GM12892 (cell line): ENCODE measurements around the gene ECE1.

ENCODE experiments used
- DNase-seq: peaks from one replicate; pipeline ENCODE4 v3.0.0; 2011; ENCODE audit not compliant: insufficient read length
- FAIRE-seq: peaks from 2 replicates; lab custom pipeline; 2011; peaks lifted over from hg19 to GRCh38; lab: Jason Lieb, UNC
- POLR2A ChIP-seq: IDR thresholded peaks from 2 replicates; pipeline ENCODE4 v1.6.1; 2011; ENCODE audit warnings: low read depth, low read length, control low read depth
- POLR2AphosphoS5 ChIP-seq: IDR thresholded peaks from 2 replicates; pipeline ENCODE4 v1.6.1; 2011; ENCODE audit warnings: low read depth, low read length, control low read depth
- TAF1 ChIP-seq: IDR thresholded peaks from 2 replicates; pipeline ENCODE4 v1.6.1; 2011; ENCODE audit warnings: low read depth, mild to moderate bottlenecking, control low read depth, low read length, borderline replicate concordance

Gene ECE1

DNA sequence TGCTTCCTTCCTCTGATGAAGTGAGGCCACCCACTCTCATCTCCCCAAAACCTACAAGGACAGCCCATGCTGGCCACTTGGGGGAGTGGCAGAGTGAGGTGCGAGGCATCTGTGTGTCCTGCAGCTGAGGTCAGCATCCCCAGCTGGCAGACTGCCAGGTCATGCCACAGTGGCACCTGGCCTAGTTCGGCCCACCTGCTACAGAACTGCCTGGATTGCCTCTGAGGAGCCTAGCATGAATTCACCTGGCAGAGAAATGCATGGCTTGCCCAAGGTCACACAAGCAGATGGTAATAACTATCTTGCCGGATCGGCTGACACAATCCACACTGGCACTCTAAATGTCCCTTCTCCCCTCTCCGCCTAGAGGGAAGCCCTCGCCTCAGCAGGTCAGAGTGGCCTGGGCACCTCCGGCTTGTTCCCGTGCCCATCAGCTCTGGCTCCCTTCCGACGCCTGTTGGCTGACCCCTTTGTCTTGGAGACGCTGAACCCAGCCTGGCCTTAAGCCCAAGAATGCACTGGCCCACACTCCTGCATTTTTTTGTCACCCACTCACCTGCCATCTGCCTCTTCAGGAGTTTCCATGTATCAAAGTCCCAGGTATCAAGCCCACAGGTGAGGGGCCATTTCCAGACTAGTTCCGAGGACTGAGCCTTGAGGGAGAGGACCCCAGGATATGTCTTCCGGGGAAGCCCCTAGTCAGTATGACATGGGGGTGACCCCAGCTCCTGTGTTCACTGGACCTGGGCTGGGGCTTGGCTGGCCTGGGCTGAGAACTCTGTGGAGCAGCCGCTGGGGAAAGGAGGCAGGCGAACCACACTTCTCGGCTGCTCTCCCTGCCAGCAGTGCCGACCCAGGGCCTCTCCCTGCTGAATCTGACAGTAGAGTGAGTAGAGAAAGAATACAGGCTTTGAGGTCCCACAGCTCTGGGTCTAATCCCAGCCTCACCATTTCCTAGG is 21.7 kb downstream of the ECE1 start:
- DNase-seq (no peak), FAIRE-seq (no peak)
- TF ChIP-seq TAF1 (no peak), POLR2A (no peak), POLR2AphosphoS5 (no peak)

DNA sequence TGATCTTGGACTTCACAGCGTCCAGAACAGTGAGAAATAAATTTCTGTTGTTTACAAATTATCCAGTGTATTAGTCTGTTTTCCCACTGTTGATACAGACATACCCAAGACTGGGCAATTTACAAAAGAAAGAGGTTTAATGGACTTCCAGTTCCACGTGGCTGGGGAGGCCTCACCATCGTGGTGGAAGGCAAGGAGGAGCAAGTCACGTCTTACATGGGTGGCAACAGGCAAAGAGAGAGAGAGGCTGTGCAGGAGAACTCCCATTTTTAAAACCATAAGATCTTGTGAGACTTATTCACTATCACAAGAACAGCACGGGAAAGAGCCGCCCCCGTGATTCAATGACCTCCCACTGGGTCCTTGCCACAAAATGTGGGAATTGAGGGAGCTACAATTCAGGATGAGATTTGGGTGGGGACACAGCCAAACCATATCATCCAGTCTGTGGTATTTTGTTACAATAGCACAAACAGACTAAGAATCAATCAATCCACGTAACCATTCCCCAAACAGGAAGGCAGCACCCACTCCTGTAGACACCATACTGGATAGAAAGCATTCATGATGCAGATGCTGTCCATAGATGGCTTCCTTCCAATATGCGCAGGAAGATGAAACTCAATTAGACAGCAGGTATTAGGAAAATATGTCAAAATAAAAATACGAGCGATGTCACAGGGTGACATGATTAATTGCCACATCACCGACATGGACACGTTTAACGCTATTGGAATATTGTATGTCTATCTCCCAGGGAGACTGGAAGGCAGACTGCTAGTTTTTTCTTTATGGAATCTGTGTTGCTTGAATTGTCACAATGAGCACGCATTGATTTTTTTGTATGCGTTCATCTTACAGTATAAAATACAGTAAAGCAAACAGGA is 22.8 kb downstream of the ECE1 start:
- TF ChIP-seq POLR2AphosphoS5 (no peak), TAF1 (no peak), POLR2A (no peak)
- FAIRE-seq (no peak), DNase-seq (no peak)

DNA sequence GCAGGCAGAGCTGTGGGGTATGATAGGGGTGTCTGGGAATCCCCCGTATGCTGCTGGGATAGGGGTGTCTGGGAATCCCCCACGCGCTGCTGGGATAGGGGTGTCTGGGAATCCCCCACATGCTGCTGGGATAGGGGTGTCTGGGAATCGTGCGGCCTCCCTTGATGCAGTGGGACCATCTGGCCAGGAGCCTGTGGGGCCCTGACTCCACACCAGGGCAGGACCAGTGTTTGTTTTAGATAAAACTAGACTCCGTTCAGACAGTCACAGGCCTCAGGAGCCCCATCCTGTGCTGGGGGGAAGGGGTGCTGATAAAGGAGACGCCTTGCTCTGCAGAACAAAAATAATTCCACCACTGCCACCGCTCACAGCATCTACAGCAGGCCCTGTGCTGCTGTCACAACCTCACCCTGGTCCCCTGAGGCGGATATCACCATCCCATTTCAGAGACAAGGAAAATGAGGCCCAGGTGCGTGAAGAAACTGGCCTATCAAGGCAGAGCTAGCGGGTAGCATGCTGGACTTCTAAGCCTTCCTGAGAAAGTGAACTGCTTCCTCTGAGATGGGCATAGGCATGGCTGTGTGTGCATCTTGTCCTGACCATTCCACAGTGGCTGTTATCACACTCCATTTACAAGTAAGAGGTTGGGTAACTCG is 24.0 kb downstream of the ECE1 start:
- no peak for DNase-seq
- FAIRE-seq, result no peak
- TF ChIP-seq TAF1 (no peak), POLR2A (no peak), POLR2AphosphoS5 (no peak)

DNA sequence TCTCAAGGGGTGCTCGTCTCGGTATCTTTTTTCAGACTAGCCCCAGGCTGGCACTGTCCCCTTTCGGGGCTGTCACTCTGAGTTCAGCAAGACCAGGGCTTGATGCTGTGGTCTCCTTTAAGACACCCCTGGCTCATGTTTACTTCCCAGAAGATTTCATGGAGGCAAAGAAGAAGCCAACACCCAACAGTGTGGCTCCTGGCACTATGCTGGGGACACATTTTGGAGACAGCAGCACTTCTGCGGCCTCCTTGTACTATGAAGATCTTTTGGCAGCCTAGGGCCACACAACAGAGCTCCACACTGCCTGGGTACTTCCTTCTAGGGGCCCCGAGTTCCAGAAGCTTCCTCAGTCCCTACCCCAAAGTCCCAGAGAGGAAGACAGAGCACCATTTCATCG is 24.6 kb downstream of the ECE1 start:
- FAIRE-seq, result no peak
- no peak for DNase-seq
- TF ChIP-seq POLR2A, result no peak
- TF ChIP-seq TAF1, result no peak
- no peak for TF ChIP-seq POLR2AphosphoS5

DNA sequence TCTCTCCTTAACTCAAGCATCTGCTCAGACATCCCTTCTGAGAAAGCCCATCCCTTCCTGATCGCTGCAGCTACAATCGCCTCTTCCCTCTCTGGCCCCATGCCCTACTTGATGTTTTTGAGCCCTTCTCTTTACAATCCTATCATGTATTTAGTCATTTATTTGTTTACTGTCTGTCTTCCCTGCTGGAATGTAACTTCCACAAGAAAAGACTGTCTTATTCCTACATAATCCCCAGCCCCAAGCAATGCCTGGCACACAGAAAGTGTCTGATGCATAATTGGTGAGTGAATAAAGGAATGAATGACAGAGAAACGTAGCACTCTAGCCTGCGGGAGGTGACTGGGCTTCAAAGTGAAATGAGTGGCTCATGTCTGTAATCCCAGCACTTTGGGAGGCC is 25.4 kb downstream of the ECE1 start:
- TF ChIP-seq POLR2A (no peak), POLR2AphosphoS5 (no peak), TAF1 (no peak)
- FAIRE-seq (no peak), DNase-seq (no peak)

DNA sequence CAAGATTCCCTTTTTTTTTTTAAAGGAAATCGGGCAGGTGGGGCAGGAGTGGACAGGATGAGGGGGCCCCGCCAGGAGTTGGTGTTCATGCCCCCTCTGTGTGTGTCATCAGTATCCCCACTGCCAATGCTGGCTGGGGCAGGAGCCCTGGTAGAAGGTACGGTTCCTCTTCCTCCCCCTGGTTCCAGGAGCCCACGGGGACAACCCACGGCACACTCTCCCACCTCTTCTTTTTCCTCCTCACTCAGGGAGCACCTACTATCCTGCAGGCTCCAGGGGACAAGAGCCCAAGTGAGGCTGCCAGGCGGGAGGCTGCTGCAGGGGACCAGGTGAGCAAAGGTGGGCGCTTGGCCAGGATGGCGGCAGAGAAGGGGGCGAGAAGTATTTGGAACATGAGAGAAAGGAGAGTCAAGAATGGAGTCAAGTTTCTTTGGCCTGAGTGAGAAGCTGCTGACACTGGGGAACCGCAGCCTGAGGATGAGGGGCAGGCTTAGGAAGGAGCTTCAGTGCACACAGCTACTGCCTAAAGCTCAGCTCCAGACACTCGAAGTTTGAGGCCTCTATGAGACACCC is 26.5 kb downstream of the ECE1 start:
- DNase-seq (no peak), FAIRE-seq (no peak)
- TF ChIP-seq TAF1, result no peak
- TF ChIP-seq POLR2A, result no peak
- no peak for TF ChIP-seq POLR2AphosphoS5

DNA sequence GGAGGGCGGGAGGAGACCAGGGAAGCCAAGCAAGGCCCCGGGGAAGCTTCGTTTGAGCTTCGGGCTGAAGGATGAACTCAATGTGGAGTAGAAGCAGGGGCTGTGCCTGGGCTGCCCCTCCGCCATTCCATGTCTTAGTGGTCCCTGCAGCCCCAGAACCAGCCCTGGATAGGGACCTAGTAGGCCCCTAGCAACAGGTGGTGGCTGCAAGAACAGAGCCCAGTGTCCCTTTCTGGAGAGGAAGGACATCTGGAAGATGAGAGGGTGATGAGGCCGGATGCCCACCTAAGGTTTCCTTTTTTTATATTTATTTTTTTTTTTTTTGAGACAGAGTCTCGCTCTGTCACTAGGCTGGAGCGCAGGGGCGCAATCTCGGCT is 27.2 kb downstream of the ECE1 start:
- no peak for FAIRE-seq
- DNase-seq, result no peak
- TF ChIP-seq TAF1, result no peak
- no peak for TF ChIP-seq POLR2AphosphoS5
- TF ChIP-seq POLR2A, result no peak

DNA sequence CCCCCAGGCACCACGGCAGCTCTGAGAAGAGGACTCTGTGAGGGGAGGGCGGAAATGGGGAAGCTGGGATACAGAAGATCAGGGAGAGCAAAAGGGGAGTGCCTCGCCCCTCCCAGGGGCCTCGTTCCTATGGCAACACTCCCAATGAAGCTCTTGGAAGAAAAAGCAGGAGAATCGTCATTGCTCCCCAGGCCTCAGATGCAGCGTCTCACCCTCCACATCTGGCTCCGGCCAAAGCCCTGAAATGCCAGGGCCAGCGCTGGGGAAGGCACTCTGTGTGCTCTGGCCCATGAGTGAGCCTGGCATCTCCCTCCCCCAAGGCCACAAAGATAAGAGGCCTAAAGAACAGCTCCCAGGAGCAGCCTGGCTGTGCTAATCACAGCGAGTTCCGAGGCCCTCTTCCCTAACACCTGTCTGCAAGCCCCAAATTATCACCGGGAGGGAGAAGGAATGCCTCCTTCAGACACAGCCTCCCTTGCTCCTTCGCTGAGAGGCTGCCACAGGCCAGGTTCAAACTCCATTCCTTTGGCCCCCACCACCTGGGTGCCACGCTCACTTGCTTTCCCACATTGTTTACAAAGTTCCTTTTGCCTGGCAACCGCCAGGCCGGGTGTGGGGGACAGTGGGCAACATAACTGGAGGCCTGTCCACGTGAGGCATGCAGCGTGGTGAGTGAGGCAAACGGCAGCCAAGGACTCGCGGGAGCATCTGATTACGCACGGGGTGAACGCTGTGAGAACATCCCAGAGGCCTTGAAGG is 27.8 kb downstream of the ECE1 start:
- no peak for TF ChIP-seq POLR2AphosphoS5
- TF ChIP-seq TAF1, result no peak
- TF ChIP-seq POLR2A, result no peak
- no peak for FAIRE-seq
- no peak for DNase-seq

DNA sequence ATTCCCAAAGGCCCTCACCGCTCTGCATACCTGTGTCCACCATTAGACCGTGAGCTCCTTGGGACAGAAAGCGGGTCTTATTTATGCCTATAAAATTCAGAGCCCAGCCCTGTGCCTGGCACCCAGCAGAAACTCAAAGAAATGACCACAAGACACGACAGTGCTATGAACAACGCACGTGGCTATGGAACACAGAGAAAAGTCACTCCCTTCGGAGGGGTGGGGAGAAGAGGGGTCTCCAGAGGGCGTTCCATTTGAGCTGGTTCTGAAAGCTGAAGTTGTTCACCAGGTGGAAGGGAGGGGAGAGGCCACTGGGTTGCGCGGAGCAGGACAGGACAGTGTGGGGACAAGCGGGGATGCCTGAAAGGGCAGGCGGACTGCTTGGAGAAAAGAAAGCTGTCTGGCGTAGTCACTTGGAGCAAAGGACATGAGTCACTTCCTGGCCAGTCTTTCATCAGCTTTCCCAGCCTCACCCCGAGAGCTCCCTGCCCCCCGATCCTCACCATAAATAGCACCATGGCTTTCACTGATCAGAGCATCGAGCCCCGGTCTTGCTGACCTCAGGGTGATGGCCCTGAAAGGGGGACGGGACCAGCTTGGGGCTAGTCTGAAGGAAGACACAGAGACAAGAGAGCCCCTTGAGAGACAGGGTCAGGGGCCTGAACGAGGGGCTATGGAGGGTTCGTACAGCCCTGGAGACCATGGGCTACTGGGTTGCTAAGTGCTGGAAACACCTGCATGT is 28.5 kb downstream of the ECE1 start:
- no peak for FAIRE-seq
- TF ChIP-seq POLR2A, result no peak
- no peak for DNase-seq

DNA sequence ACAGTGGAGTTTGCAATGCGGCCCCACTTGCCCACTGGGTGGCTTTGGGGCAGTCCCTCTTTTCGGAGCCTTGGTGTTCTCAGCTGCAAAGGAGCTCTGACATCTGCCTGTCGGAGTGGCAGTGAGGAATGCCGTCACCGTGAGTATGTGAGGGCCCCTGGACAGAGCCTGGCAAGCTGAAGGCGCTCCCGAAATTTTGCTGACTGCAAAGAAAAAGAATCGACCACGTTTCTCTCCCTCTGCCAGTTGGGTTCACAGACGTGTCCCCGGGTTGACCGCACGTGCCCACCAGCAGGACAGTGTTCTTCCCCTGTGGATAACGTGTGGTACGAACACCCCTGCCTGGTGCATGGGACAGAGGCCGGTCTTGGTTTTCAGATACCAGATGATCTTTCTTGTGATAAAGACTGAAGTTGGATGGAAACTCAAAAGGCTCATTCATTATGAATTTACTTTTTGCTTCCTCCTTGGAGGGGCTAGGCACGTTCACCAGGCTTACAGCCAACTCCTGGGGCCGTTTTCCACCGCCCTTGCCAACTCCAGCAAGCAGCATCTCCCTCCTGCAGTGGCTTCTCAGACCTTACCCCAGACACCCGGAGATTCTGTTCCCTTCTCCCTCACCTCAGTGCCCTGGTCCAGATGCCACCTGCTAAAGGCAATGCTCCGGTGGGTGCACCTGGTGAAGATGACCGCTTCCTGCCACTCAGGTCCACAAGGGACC is 29.7 kb downstream of the ECE1 start:
- no peak for DNase-seq
- no peak for FAIRE-seq
- TF ChIP-seq TAF1 (no peak), POLR2AphosphoS5 (no peak), POLR2A (no peak)
